SH-SY5Y (cell line): ENCODE data around the gene ABCA2.

Experiments
- GATA2 ChIP-seq: IDR thresholded peaks from 2 replicates; pipeline ENCODE4 v1.6.1; 2011; ENCODE audit warnings: mild to moderate bottlenecking, low read depth, low read length
- GATA3 ChIP-seq: IDR thresholded peaks from 2 replicates; pipeline ENCODE4 v1.6.1; 2011; ENCODE audit warnings: low read depth, mild to moderate bottlenecking, low read length, moderate library complexity

DNA sequence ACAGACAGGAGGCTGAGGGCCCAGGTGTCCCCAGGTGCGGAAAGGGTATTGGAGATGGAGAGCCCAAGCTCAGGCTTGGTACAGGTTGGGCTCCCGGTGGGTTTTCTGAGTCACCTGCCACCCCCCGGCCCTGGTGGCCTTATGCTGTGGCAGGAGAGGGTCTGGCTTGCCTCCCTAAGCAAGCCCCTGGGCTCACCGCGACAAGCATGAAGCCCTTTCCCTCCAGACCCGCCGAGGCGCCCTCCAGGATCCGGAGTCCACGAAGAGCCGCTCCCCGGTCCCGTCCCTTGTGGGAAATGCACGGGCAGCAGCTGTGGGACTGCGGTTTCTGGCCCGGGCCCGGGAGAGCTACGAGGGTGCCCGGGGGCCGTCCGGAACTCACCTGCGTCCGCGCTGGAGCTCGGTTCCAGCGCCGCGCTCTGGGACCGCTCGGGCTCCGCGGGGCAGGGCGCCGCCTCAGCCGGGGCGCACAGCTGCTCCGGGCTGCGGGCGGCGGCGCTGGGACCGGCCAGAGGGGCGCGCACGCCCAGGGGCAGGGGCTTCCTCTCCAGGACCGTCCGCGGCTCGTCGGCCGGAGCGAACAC lies 41.6 kb upstream of the ABCA2 start:
- no peak for TF ChIP-seq GATA3
- TF ChIP-seq GATA2, result no peak
